Vagina (tissue), 2 donors: ENCODE data around the gene BSG. TPM values are rescaled to one million over a fixed set of nuclear protein-coding genes. Genes with fewer than 3 reads are reported as not detected.

Experiments
- DNase-seq, 2 donors: peaks; one replicate each; pipeline ENCODE4 v3.0.0-alpha.2; 2017; ENCODE audit errors: extremely low spot score in 2 of 2
- H3K27ac ChIP-seq: fragments of 200-600 bp; sonication (generic); one replicate; pipeline ENCODE4 v1.5.1; 2019
- H3K27me3 ChIP-seq: fragments of 200-600 bp; sonication (generic); one replicate; pipeline ENCODE4 v1.5.1; 2019
- H3K36me3 ChIP-seq, 2 donors: fragments of 200-600 bp; sonication (generic); one replicate each; pipeline ENCODE4 v1.5.1; 2017 to 2019
- H3K4me1 ChIP-seq: fragments of 200-600 bp; sonication (generic); one replicate; pipeline ENCODE4 v1.5.1; 2019
- H3K4me3 ChIP-seq, 2 donors: fragments of 200-600 bp; sonication (generic); 1 replicate in 1 of 2; 2 replicates in 1 of 2; pipeline ENCODE4 v1.5.1; 2016 to 2019
- H3K9me3 ChIP-seq: fragments of 200-600 bp; sonication (generic); one replicate; pipeline ENCODE4 v1.5.1; 2019
- POLR2A ChIP-seq, 2 donors: fragments of 450-650 bp; IDR thresholded peaks; one replicate each; pipeline ENCODE4 v1.6.1; 2017; ENCODE audit warnings: antibody characterized with exemption in 2 of 2, mild to moderate bottlenecking in 2 of 2, moderate library complexity in 2 of 2
- POLR2AphosphoS5 ChIP-seq, 2 donors: sonication (generic); formaldehyde crosslinking; IDR thresholded peaks; one replicate each; pipeline ENCODE4 v1.9.0; 2017; ENCODE audit warnings: antibody characterized with exemption in 2 of 2, mild to moderate bottlenecking in 2 of 2, low read depth in 1 of 2; ENCODE audit not compliant: insufficient read depth in 1 of 2
- intact Hi-C: fragments of 100-400 bp; cut with DNase I; formaldehyde crosslinking; loops from one replicate; pipeline ENCODE4 v1.15.1; 2023
- total RNA-seq: library from RNA; depleted of rRNA; stranded (reverse); fragments of >200 nt; gene quantifications from one replicate; pipeline ENCODE4 v1.2.3, GENCODE V29; 2016
- TF ChIP-seq, protein P1 (sequence below), 3 experiments: fragments of 450-650 bp in 2 of 3; fragments of 200-600 bp in 1 of 3; sonication (generic) in 1 of 3; IDR thresholded peaks; one replicate each; pipeline ENCODE4 v1.5.1; 2017 to 2019; ENCODE audit warnings: antibody characterized with exemption in 3 of 3, mild to moderate bottlenecking in 2 of 3, moderate library complexity in 2 of 3

Gene BSG
- 231 TPM for total RNA-seq

DNA sequence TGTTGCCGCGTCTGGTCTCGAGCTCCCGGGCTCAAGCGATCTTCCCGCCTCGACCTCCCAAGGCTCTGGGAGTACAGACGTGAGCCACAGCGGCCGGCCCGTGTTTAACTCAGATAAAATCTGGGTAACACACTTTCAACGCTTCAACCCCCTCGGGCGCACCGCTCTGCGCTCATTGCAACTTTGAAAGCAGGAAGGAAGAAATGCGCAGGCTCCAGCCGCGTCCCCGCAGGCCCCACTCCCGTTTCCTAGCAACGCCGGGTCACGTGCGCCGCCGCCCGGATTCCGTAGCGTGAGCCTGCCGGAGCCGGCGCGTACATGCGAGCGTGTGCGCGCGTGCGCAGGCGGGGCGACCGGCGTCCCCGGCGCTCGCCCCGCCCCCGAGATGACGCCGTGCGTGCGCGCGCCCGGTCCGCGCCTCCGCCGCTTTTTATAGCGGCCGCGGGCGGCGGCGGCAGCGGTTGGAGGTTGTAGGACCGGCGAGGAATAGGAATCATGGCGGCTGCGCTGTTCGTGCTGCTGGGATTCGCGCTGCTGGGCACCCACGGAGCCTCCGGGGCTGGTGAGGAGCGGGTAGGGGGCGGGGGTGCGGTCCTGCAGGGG is at the start of gene BSG:
Gene BSG (plus strand): TSS at position 457 of the 603 bp plus-strand sequence. CDS start 39 bp downstream, at position 496.
- H3K27me3 ChIP-seq, result no peaks in the 10 kb centered on the region
- no peaks in the 10 kb centered on the region for H3K9me3 ChIP-seq
- intact Hi-C loops, result no loop called here
- peak within 1 kb of the TSS; percentile 77 to 99 for H3K4me3 ChIP-seq
- TF ChIP-seq POLR2A (IDR thresholded peaks at IDR 0.05) (peak; percentile 37 to 96), POLR2AphosphoS5 (IDR thresholded peaks at IDR 0.05; ENCODE audit: insufficient read depth in 1 of 2, low read depth in 1 of 2) (peak; percentile 86 to 87)
- TF ChIP-seq, protein P1, sequence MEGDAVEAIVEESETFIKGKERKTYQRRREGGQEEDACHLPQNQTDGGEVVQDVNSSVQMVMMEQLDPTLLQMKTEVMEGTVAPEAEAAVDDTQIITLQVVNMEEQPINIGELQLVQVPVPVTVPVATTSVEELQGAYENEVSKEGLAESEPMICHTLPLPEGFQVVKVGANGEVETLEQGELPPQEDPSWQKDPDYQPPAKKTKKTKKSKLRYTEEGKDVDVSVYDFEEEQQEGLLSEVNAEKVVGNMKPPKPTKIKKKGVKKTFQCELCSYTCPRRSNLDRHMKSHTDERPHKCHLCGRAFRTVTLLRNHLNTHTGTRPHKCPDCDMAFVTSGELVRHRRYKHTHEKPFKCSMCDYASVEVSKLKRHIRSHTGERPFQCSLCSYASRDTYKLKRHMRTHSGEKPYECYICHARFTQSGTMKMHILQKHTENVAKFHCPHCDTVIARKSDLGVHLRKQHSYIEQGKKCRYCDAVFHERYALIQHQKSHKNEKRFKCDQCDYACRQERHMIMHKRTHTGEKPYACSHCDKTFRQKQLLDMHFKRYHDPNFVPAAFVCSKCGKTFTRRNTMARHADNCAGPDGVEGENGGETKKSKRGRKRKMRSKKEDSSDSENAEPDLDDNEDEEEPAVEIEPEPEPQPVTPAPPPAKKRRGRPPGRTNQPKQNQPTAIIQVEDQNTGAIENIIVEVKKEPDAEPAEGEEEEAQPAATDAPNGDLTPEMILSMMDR (IDR thresholded peaks at IDR 0.05), result no peak
- peak in 1 of 2 donors; percentile 98 for DNase-seq
- peaks cover 57% of the 10 kb centered on the region for H3K4me1 ChIP-seq
- no peaks in the 10 kb centered on the region for H3K36me3 ChIP-seq
- H3K27ac ChIP-seq, result peak within 1 kb of the TSS; percentile 89

DNA sequence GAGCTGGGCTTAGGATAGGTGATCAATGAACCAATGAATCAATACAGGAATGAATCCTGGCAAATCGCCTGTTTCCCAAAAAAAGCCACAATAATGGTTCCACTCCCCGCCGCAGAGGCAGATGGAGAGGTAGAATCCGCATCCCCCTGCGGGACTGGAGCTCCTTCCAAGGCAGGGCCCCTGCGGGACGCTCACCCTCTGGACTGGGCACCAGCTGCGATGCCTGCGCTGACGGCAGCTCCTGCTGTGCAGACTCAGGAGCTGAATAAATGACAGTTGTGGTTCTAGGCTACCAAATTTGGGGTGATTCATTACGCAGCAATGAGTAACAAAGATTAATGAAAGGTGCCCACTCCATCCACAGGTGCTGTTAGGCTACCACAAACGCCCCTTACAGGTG is 49.7 kb upstream of the BSG start:
- Histone ChIP-seq H3K36me3 (peaks cover 0 to 5% of the 10 kb centered on the region in 2 donors), H3K4me1 (peaks cover 3% of the 10 kb centered on the region), H3K4me3 (no peak overlapping the region), H3K9me3 (no peaks in the 10 kb centered on the region), H3K27me3 (no peaks in the 10 kb centered on the region), H3K27ac (no peak overlapping the region)
- TF ChIP-seq, protein P1 (IDR thresholded peaks at IDR 0.05), result no peak
- TF ChIP-seq POLR2A (IDR thresholded peaks at IDR 0.05) (no peak), POLR2AphosphoS5 (IDR thresholded peaks at IDR 0.05; ENCODE audit: insufficient read depth in 1 of 2, low read depth in 1 of 2) (no peak)
- no peak for DNase-seq
- intact Hi-C loops, result no loop called here

DNA sequence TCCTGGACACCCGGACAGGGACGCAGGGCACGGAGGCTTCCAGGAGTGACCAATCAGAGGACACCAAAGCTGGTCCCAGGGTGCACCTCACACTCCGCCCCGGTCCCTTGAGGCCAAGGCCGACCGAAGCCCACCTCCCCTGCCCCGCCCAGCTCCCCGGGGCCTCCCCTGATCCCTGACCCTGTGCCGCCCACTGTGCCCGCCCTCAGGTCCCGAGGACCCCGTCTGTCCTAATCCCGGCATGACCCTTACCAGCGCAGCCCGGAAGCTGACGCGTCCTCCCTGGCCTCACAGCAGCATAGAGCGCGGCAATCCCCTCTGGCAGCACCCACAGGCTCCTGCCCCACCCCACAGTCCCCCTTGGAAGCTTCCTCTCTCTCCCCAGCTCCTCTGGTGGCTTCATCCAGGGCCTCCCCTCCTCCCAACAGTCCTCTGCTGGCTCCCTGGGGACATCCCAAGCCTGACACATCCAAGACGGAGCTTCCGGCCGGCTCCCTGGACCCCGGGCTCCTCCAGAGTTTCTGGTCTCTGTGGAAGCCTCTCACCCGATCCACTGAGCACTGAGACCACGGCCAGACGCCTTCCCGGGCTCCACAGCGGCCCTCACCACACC is 48.2 kb upstream of the BSG start:
- no peak overlapping the region for H3K27ac ChIP-seq
- intact Hi-C loops, result no loop called here
- H3K36me3 ChIP-seq, result peaks cover 0 to 5% of the 10 kb centered on the region in 2 donors
- no peak for DNase-seq
- no peak overlapping the region for H3K4me3 ChIP-seq
- no peak for TF ChIP-seq POLR2A (IDR thresholded peaks at IDR 0.05)
- TF ChIP-seq, protein P1 (IDR thresholded peaks at IDR 0.05), result no peak
- no peak for TF ChIP-seq POLR2AphosphoS5 (IDR thresholded peaks at IDR 0.05; ENCODE audit: insufficient read depth in 1 of 2, low read depth in 1 of 2)
- peaks cover 3% of the 10 kb centered on the region for H3K4me1 ChIP-seq
- no peaks in the 10 kb centered on the region for H3K9me3 ChIP-seq
- H3K27me3 ChIP-seq, result no peaks in the 10 kb centered on the region

DNA sequence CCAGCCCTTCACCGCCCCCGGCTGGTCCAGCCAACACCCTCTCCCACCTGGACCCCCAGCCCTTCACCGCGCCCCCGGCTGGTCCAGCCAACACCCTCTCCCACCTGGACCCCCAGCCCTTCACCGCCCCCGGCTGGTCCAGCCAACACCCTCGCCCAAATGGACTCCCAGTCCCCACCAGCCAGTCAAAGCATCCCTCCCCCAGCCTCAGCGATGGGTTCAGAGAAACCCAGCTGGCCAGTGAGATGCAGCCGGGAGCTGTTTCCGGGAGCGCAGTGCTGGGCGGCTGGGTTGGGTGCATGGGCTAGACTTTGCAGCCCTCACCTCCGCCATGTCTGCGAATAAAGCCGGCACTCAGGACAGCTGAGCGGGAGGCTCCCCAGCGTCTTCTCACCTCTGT is 47.4 kb upstream of the BSG start:
- Histone ChIP-seq H3K27ac (no peak overlapping the region), H3K27me3 (no peaks in the 10 kb centered on the region), H3K36me3 (peaks cover 0 to 2% of the 10 kb centered on the region in 2 donors), H3K9me3 (no peaks in the 10 kb centered on the region), H3K4me3 (no peak overlapping the region), H3K4me1 (peaks cover 3% of the 10 kb centered on the region)
- intact Hi-C loops, result no loop called here
- TF ChIP-seq POLR2AphosphoS5 (IDR thresholded peaks at IDR 0.05; ENCODE audit: insufficient read depth in 1 of 2, low read depth in 1 of 2) (no peak), POLR2A (IDR thresholded peaks at IDR 0.05) (no peak)
- TF ChIP-seq, protein P1 (IDR thresholded peaks at IDR 0.05), result no peak
- no peak for DNase-seq

GRCh38 chr19:525857-526419 is 46.5 kb upstream of the BSG start:
- Histone ChIP-seq H3K36me3 (no peaks in the 10 kb centered on the region), H3K4me3 (no peak overlapping the region), H3K9me3 (no peaks in the 10 kb centered on the region), H3K27ac (no peak overlapping the region), H3K27me3 (no peaks in the 10 kb centered on the region), H3K4me1 (peaks cover 12% of the 10 kb centered on the region)
- intact Hi-C loops, result no loop called here
- TF ChIP-seq POLR2AphosphoS5 (IDR thresholded peaks at IDR 0.05; ENCODE audit: insufficient read depth in 1 of 2, low read depth in 1 of 2), result no peak
- no peak for TF ChIP-seq POLR2A (IDR thresholded peaks at IDR 0.05)
- TF ChIP-seq, protein P1 (IDR thresholded peaks at IDR 0.05), result no peak
- DNase-seq, result no peak
